NCI-H1092 (cell line): Measurements from ENCODE around the gene IKBIP.
A peak's percentile ranks its signal among the peaks of the same experiment; 100 is the strongest.
"Not testable (repeated sequence)": the region's sequence is repeated elsewhere in the genome, so short reads cannot be mapped to it uniquely, and the experiment has no call there.

Experiments
- DNase-seq: peaks from one replicate; lab custom pipeline; 2025; lab: John Stamatoyannopoulos, UW

Gene IKBIP, protein sequence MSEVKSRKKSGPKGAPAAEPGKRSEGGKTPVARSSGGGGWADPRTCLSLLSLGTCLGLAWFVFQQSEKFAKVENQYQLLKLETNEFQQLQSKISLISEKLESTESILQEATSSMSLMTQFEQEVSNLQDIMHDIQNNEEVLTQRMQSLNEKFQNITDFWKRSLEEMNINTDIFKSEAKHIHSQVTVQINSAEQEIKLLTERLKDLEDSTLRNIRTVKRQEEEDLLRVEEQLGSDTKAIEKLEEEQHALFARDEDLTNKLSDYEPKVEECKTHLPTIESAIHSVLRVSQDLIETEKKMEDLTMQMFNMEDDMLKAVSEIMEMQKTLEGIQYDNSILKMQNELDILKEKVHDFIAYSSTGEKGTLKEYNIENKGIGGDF

DNA sequence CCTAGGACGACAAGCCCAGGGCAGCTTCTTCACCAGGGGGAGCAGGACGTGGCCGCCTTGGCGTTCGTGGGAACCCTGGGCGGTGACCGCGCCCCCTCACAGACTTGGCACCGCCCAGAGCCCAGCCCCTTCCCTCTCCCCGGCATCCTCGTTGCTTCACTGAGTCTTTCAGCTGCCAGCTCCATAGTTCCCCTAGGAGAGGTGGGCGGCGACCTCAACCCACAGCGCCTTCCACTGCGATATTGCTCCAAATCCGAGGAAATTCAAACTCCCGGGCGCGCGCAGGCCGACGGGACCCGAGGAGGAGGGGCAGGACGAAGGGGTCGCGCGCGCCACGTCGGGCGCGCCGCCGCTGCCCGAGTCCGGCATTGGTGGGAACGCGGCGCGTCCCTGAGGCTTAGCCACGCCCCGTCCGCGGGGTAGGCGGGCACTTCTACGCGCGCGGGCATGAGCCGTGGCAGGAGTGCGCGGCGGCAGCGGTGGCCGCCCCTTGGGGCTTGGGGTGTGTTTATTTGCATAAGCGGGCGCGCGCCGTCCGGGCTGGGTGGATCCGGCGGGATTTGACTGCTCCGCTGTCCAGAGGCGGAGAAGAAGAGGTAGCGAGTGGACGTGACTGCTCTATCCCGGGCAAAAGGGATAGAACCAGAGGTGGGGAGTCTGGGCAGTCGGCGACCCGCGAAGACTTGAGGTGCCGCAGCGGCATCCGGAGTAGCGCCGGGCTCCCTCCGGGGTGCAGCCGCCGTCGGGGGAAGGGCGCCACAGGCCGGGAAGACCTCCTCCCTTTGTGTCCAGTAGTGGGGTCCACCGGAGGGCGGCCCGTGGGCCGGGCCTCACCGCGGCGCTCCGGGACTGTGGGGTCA is at the start of gene IKBIP, which contains the start of gene APAF1:
IKBIP (minus strand) TSS at position 77 of the 860 bp plus-strand sequence. CDS start 87 bp downstream, outside the sequence.
APAF1 (plus strand) TSS at position 579 of the 860 bp plus-strand sequence. CDS start 3,070 bp downstream, outside the sequence.
- peak; percentile 82 for DNase-seq

DNA sequence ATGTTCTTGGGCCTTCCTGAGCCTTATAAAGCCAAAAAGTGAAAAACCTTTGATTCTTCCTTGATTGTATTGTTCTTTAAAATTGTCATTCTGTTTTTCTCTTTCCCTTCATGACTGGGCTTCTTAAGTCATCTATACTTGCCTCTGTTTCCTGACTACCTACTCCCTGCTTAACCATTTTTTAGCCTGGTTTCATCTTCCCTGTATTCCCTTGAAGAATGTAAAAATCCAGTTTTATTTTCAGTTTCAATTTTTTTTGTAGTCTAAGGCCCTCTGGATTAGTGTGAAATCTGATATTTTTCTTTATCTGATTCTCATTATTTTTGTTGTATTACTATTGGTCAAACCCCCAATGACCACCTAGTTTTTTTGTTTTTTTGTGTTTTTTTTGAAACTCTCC is 46.8 kb upstream of the IKBIP start:
- DNase-seq: no peak

DNA sequence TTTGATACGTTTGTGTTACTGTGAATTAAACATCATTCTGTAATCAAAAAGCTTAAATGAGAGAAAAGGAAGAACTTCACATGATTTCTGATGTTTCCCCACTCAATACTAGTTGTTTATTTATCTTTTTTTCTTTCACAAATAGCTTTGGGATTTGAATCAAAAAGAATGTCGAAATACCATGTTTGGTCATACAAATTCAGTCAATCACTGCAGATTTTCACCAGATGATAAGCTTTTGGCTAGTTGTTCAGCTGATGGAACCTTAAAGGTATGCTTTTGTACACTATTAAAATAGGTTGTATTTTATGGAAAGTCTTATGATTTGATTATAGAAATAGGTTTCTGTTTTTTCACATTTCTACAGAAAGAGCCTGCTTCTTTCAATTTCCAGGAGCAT is 42.0 kb upstream of the IKBIP start:
- no peak for DNase-seq

DNA sequence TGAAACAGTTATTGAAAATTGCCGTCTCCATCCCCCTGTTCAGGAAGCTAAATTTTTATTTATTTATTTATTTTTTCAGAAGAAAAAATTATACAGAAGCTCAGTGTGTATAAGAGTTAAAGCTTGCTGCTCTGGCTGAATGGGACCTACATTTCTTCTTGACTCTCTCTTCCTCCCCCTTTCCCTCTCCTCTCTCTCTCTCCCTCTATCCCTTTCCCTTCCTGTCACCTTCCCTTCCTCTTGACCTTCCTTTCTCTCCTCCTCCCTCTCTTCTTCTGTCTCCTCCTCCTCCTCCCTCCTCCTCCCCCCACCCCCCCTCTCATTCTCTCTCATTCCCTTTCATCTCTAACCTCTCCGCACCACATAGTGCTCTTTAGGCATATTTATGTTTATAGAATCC is 39.6 kb upstream of the IKBIP start:
- DNase-seq: no peak

DNA sequence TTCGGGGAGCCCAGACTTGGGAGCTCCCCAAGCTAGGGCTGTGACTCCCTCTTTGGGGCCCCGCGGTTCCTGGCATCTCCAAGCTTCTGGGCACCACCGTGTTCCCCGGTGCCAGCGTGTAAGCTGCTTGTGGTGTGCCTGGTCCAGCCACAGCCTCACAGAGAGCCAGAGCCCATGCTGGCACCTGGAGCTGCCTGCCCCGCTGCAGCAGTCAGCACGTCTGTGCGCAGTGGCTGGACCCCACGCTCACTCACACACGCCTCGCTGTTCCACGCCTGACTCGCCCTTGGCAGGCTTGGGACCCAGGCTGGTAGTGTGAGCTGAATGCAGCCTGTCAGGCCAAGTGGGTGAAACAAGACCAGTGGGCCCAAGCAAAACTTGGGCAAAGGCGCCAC is 35.0 kb upstream of the IKBIP start:
- DNase-seq: no peak

DNA sequence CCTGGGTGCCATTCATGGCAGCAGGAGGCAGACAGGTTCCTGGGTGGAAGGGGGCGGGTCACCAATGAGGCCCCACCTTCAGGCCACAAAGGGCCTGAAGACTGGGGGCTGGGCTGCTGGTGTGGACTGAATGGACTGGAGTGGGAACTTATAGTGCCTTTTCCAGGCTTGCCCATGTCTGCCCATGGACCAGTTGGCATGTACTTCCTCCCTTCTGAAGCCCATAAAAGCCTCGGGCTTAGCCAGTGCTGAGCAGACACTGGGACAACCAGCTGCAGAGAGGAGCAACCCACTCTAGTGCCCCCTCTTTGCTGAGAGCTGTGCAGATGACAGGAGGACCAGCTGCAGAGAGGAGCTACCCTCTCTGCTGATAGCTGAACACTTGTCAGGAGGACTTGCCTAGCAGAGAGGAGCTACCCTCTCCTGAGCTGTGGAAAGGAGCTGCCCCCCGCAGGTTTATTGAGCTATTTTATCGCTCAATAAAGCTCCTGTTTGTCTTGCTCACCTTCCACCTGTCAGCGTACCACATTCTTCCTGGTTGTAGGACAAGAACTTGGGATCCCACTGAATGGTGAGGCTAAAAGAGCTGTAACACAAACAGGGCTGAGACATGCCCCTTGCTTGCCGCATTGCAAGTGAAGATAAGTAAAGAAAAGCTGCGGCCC is 34.5 kb upstream of the IKBIP start:
- DNase-seq: no peak

DNA sequence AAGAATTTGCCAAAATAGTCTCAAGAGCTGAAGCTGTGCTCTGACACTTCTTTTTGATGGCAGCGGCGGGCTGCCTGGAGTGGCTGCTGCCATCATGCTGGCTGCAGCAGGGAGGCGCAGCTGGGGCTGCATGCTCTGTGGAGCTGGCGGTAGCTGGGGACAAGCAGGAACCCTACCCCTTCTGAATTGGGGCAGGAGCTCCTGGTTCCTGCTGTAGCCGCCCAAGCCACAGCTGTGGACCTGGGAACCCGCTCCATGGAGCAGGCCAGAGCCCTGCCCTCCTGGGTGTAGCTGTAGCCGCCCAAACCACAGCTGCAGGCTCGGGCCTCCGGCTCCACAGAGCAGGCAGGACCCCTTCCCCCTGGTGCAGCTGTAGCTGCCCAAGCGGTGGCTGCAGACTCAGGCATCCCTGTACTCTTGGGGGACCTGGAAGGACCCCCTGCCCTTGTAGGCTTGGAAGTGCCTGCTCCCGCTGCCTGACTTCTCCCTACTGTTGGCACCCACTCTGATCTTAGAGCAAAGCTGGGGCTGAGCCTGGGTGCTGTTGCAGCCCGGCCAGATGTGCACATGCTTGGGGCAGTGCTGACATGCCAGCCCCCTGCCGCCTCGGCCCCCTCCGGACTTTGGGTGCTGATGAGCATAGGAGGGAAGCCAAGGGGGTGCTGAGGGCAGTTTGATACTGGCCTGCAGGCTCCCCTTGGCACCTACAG is 33.8 kb upstream of the IKBIP start:
- no peak for DNase-seq

DNA sequence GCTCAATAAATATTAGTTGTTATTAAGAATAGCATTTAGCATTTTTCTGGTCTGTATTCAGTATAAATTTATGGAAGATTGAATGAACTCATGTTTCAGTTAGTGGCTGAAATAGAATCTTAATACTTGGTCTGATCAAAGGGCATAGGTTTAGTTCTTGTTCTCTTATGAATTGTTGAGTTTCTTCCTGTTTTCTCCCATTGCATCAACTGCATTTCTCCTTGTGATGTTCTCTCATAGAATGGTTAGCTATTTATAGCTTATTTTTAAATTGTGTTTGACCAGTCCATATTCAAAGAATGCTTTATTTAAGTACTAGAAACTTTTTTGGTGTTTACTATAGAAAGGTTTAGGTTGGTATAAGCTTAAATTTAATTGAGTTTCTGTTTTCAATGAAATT is 30.3 kb upstream of the IKBIP start:
- DNase-seq: no peak

DNA sequence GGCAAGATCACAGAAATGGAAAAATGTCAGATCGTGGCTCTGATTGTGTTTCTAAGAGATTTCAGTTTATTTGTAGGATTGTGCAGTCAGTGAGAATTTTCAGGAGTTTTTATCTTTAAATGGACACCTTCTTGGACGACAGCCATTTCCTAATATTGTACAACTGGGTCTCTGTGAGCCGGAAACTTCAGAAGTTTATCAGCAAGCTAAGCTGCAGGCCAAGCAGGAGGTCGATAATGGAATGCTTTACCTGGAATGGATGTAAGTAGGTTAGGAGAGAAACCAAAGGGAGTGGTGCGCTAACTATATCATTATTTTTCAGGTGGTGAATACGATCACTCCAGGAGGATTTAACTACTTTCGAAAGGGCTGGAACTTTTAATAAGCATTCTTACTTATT is 26.9 kb upstream of the IKBIP start:
- DNase-seq: no peak

DNA sequence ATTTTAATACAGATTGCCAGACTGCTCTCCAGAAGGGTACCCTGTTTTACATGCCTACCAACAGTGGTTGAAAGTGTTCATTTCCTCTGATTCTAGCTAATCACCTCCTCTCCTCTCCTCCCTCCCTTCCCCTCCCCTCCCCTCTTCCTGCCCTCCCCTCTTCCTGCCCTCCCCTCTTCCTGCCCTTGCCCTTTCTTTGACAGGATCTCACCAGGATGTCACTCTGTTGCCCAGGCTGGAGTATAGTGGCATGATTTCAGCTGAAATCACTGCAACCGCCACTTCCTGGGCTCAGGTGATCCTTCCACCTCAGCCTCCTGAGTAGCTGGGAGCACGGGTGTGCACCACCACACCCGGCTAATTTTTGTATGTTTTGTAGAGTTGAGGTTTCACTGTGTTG is 25.2 kb upstream of the IKBIP start:
- no peak for DNase-seq

DNA sequence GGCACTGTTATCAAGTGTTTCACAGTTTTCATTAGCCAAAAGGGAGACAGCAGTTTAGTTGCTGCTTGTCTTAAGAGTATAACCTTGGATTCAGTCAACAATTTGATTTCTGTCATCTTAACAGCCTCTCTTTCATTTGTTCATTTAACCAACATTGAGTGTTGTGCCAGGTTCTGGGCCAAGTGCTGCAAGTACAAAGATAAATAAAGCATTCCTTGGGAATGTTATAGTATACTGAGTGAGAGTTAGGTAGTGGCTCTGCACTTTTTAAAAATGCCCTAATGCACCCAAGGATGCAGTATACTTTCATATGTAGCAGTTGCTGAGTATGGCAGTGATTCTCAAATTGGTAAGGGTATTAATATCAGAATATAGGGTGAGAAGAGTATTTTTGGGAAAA is 15.9 kb upstream of the IKBIP start:
- no peak for DNase-seq

DNA sequence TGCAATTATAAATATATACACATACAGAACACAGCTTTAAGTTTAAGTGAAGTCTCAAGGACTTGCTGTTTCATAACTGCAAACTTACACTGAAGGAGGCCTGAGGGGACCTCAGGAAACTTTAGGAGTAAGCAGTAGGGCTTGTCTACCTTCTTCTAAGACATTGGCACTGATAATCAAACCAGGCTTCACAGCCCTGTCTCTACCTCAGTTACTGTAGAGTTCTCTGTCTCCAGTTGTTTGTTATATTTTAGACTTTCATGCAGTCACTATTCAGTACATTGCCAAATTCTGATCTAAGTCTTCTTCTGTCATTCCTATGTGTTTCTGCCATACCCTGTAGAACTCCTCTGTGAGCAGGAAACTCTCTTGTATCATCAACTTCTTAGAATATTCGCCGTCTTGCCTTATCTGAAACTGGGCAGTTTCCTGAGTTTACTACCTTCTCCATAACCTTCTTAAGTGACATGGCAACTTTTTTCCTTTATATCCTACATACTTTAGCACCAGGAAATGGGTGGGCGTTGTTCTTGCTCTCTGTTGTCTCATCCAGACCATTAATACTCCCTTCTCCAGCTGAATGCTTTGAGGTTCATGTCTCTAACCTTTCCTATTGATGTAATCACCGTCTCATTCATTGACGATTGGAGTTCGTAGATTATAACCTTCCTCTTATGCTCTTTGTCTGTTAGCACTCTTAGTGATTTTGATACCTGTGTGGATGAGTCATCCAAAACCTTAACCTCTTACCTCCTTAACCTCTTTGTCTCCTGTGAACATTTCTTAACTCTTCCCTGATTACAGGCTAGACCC is 11.9 kb upstream of the IKBIP start:
- no peak for DNase-seq

DNA sequence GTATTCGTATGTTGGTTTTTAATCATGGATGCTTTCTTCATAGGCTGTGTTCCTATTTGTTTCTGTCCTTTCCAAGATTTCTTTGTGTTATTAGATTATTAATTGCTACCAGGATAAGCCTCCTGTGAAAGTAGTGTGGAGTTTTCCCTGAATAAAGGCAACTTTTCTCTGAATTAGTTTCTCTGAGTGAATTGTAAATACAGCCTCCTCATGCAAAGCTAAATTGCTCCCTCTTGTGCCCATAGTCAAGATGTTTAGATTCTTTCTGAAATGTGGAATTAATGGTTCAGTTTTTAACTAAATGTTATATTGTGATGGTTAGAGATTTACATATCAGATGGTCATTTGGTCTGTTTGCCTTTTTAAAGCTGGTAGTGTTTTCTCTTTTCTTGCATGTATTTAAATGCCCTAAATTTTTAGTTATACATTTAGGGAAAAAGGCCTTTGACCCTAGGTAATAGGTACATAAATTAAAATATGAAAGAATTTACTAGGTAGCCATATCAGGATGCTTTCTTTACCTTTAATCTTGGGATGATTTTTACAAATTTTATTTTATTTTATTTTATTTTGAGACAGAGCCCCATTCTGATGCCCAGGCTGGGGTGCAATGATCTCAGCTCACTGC is 9.4 kb upstream of the IKBIP start:
- DNase-seq: no peak

DNA sequence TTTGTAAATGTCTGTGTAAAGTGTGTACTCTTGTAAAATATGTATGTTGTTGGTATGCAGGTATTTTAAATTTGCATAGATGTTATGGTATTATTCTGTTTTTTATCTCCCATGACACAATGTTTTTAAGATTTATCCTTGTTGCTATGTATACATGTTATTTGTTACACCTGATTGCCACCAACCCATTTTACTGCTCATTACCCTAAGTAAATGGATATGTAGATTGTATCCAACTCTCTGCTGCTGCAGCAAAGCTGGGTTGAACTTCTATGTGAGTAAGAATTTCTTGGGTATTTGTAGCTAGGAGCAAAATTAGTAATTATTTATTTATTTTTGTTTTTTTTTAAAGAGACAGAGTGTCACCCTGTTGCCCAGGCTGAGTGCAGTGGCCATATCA is 6.7 kb upstream of the IKBIP start:
- no peak for DNase-seq

DNA sequence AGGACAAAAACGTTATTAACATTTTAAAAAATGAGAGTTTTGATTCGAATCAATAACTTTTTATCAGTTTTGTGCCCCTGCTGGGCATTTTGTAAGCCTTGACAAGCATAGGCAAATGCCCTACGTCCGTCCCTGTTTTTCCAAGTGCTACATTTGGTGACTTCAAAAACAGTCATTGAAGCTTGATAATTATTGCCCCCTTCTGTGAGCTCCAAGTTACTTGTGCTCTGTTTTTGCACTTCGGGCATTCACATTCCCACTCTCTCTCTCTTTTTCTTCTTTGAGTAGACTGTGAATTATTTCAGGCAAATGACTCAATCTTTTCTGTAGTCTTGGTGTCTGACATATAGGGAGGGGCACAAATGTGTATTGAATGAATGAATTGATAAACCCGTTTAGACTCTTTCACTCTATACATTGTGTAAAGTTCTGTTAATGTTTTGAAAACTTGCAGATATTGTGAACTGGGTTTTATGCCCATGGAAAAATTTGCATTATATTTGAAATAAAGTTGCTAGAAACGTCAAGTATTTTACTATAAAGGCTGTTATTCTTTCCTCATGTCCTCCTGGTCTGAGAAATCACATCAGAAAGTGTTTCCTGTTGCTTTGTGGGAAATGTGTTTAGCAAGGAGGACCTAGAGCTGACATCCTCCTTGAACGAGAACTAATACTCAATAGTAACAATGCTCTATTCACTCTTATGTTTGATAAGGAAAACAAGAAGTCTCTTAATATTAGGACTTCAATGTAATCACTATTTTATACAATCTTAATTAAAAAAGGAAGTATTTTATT is 1.9 kb upstream of the IKBIP start:
- no peak for DNase-seq

DNA sequence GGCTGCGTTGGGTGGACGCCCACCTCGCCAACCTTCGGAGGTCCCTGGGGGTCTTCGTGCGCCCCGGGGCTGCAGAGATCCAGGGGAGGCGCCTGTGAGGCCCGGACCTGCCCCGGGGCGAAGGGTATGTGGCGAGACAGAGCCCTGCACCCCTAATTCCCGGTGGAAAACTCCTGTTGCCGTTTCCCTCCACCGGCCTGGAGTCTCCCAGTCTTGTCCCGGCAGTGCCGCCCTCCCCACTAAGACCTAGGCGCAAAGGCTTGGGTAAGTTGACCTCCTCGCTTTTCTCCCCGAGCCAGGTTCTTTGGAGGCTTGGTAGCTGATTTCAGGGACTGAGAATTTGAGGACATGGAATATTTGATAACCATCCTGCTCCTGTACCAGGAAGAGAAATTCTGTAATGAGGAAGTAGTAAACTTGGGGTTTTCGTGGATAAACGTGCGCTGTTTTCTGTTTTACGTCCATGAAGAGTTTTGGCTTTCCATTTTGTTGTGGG is 1.0 kb upstream of the IKBIP start:
- no peak for DNase-seq

DNA sequence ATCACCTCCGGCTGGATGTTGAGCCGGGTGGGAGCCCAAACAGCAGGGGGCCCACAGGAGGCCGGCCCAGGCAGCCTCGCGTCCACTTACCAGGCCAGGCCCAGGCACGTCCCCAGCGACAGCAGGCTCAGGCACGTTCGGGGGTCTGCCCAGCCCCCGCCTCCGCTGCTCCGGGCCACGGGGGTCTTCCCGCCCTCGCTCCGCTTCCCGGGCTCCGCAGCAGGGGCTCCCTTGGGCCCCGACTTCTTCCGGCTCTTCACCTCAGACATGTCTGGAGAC is 216 bp downstream of the IKBIP start:
- no peak for DNase-seq

DNA sequence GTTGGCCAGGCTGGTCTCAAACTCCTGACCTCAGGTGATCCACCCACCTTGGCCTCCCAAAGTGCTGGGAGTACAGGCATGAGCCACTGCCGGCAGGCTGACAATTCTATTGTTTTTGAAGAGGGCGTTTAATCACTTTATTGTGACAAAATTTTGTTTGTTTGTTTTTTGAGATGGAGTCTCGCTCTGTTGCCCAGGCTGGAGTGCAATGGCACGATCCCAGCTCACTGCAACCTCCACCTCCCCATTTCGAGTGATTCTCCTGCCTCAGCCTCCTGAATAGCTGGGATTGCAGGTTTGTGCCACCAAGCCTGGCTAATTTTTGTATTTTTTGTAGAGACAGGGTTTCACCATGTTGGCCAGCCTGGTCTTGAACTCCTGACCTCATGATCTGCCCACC is 1.8 kb downstream of the IKBIP start:
- DNase-seq: not testable (repeated sequence)

DNA sequence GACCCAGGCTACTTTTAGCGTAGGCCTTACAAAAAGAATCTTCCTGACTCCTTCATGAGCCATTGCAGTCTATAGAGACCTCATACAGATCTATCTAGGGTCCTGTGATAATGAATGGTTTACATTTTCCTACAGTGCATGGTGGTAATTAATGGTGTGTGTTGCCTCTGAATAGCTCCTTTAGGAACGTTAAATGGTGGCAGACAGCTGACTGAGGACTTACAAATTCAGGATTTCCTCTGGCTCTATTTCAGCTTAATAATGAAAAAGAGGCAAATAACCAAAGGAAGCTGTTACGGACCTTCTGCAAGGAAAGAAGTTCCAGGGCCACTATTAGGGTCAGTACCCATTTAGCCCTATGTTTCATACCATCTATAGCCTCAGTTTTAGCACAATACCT is 5.1 kb downstream of the IKBIP start:
- DNase-seq: no peak

DNA sequence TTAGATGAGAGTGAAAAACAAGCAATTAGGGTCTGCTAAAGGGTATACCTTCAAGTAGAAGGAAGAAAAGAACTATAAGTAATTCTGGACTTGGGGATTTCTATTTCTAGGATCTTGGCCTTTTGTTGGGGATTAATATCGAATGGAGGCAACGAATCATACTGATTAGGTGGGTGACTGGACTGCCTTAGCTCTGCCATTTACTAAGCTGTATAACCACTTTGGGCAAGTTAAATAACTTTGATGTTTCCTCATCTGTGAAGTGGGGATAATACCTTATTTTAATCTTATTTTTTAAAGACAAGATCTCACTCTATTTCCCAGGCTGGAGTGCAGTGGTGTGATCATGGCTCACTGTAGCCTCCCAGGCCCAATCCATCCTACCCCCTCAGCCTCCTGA is 6.6 kb downstream of the IKBIP start:
- no peak for DNase-seq
